ENCODE measurements around the gene SPRY1.

- TF ChIP-seq ZBTB40 (IDR thresholded peaks at IDR 0.05) (no peak), ZBTB40 (CRISPR knock-in tag; IDR thresholded peaks at IDR 0.05) (no peak), RFX5 (IDR thresholded peaks at IDR 0.05; ENCODE audit: low read depth, low read length) (no peak), NCOA1 (IDR thresholded peaks at IDR 0.05; ENCODE audit: low read depth) (no peak)
These were observed 12.7 kb downstream of the SPRY1 start for GRCh38 chr4:123409334-123409733.

Data from K562 (cell line).